ENCODE measurements around the gene LGALS7B.
"Not testable (repeated sequence)": the region's sequence is repeated elsewhere in the genome, so short reads cannot be mapped to it uniquely, and the experiment has no call there.

LGALS7B gene

DNA sequence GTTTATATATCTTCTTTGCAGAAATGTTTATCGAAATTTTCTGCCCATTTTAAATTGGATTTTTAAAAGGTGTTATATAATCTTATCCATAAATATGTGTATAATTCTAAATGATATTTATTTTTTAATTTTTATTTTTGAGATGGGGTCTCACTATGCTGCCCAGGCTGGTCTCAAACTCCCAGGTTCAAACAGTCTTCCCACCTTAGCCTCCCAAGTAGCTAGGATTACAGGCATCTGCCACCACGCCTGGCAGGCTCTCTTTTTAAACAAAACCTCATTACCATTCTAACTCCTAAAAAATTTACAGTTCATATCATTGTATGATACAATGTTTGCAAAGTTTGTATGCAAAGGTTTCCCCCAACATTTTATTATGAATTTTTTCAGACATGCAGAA lies 7.2 kb downstream of the LGALS7B start:
- no peak for DNase-seq (ENCODE audit: low read depth)

DNA sequence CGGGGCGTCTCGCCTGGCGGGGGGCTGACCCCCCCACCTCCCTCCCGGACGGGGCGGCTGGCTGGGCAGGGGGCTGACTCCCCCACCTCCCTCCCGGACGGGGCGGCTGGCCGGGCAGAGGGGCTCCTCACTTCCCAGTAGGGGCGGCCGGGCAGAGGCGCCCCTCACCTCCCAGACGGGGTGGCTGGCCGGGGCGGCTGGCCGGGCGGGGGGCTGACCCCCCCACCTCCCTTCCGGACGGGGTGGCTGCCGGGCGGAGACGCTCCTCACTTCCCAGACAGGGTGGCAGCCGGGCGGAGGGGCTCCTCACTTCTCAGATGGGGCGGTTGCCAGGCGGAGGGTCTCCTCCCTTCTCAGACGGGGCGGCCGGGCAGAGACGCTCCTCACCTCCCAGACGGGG lies 8.8 kb downstream of the LGALS7B start:
- not testable (repeated sequence) for DNase-seq (ENCODE audit: low read depth)

DNA sequence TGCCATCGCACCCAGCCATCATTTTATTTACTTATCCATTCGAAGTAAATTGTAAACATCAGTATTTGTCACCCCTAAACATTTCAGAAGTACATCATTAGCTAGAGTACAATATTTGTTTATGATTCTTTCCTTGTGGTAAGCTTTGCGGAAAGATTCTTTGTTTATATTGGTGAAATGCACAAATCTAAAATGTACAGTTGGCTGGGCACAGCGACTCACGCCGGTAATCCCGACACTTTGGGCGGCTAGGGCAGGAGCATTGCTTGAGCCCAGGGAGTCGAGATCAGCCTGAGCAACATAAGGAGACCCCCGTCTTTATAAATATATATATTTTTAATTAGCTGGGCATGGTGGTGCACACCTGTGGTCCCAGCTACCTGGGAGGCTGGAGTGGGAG lies 10.1 kb downstream of the LGALS7B start:
- DNase-seq (ENCODE audit: low read depth) = no peak

DNA sequence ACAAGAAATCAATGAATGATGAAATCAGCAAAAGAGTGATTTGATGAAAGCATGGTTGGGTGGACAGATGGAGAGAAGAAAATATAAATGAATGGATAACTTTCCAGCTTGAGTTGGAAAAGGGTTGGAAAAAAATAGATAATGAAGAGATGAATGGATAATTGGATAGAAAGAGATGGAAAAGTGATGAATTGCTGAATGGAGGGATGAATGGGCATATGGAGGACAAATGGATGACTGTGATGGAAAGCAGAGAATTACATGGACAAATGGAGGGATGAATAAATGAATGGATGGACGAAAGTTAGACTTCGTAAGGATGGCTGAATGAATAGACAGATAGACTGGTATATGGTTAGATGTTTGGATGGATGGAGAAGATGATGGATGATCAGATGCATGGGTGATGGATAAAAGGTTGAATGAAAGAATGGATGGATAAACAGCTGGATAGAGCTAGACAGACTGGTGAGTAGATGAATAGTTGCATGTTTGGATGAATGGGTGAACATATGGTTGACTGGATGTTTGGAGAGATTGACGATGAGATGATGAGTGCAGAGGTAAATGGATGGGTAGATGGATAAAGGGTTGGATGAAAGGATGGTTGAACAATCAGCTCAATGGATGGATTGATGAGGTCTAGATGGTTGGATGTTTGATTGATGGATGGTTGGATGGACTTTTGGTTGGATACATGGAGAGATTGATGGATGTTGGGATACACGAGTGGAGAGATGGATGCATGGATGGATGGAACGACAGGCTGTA lies 11.8 kb downstream of the LGALS7B start:
- no peak for DNase-seq (ENCODE audit: low read depth)

DNA sequence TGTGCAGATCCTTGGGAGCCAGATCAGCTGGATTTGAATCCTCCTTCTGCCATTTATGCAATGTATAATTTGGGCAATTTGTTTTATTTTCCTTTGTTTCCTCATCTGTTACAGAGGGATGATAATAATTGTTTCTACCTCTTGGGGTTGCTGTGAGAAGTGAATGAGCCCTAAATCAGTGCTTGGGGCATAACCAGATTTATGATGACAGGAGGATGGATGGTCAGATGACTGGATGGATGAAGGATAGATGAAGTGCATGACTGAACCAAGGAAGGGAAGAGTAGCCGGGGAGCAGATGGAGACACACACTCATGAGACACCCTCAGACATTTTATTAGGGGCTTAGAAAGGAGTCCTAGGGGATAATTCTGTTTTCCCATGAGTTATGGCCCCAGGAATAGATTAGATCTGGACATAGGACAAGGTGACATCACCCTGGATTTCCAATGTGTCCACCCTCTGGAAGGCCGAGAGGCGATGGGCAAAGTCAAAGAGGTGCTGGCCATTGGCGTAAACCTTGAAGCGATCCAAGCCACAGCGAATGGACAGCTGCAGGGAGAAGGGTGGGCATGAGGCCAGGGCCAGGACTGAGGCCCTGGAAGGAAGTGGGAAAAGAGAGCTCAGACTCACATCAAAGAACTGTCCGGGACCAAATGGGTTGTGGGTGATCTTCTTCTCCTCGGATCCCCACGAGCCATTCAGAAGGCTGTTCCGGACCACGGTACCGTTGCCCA lies 12.5 kb downstream of the LGALS7B start:
- no peak for DNase-seq (ENCODE audit: low read depth)

DNA sequence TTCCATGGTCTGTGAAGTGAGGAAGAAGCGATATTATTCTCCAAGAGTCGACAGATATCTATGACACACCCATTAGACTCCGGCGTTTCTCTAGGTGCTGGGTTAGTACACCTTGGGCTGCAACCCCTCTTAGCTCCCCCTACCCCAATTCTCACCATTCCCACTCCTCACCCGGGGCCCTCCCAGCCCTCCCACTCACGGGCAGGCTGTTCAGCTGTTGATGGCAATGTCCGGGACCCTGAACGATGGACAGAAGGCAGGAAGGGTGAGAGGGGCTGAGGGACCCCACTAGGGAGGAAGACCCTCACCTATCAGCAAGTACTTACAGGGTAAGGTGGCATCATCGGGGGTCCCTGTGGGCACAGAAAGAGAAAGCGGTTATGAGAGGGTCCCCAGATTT lies 14.5 kb downstream of the LGALS7B start:
- DNase-seq (ENCODE audit: low read depth) = no peak

DNA sequence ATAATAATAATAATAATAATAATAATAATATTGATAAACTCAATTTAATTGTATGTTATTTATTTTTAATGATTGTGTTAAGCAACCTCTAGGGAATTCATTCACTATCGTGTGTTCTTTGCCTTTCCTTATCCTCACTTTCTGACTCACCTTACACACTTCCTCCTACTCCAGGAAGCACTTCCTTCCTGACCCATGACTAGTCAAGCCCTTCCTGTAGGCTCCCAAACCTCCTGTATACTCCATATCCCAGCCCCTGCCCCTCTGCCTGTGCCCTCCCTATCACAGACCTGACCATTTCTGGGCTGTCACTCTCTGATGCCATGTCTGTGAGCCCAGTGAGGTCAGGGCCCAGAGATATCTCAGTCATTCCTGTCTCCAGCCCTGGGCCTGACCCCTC lies 16.2 kb downstream of the LGALS7B start:
- DNase-seq (ENCODE audit: low read depth) = no peak

DNA sequence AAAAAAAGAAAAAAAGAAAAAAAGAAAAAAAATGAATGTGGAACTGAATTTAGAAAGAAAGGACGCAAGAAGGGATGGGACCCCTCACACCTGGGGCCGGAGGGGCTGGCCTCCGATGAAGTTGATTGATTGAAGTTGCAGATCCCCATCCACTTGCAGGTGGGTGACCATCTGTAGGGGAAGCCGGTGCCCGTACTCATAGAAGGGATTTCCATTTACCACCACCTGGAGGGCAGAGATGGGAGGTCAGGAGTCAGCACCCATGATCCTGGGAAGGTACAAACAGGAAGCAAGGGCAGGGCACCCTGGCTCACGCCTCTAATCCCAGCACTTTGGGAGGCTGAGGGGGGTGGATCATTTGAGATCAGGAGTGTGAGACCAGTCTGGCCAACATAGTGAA lies 17.4 kb downstream of the LGALS7B start:
- DNase-seq (ENCODE audit: low read depth) = no peak

DNA sequence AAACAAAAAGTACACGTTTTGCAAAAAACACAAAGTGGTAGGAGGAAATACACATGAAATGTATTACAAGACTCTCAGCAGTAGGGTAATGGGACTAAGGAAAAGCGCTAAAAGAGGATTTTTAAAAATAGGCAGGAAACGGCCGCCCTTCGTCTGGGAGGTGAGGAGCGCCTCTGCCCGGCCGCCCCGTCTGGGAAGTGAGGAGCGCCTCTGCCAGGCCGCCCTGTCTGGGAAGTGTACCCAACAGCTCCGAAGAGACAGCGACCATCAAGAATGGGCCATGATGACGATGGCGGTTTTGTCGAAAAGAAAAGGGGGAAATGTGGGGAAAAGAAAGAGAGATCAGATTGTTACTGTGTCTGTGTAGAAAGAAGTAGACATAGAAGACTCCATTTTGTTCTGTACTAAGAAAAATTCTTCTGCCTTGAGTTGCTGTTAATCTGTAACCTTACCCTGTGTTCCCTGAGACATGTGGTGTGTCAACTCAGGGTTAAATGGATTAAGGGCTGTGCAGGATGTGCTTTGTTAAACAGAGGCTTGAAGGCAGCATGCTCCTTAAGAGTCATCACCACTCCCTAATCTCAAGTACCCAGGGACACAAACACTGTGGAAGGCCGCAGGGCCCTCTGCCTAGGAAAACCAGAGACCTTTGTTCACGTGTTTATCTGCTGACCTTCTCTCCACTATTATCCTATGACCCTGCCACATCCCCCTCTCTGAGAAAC lies 18.5 kb downstream of the LGALS7B start:
- DNase-seq (ENCODE audit: low read depth) = not testable (repeated sequence)

DNA sequence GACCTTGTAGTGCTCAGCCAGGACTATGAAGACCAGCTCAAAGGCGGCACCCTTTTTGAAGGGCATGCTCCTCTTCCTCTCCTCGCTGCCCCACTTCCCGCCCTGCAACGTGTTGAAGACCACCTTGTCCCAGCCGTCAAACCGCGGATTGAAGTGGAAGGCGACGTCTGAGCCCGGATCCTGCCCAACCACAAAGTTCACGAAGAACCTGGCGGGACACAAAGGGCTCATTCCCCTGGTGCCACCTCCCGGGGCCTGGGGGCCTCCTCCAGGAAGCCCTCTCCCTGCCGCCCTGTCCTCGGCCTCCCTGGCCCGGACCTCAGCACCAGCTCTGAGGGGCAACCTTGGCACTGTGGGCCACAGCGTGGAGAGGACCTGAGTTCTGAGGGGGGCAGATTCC lies 19.7 kb downstream of the LGALS7B start:
- no peak for DNase-seq (ENCODE audit: low read depth)

DNA sequence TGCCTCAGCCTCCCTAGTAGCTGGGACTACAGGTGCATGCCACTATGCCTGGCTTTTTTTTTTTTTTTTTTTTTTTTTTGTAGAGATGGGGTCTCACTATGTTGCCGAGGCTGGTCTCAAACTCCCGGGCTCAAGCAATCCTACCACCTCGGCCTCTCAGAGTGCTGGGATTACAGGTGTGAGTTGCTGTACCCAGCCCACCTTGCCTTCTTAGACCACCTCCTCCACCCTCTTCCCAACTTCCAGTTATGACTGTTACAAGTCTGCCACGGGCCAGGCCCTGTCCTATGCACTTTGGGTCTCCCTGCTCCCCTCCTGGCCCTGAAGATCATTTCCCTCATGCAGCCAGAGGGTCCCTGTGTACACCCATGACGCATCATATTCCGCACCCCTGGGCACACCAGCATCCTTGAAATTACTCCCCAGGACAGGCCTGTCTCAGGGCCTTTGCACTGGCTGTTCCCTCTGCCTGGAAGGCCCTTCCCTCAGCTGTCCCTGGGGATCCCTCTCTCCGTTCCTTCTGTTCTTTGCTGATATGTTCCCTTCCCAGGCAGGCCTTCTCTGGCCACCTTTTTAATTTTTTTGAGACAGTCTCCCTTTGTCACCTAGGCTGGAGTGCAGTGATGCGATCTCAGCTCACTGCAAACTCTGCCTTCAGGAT lies 20.7 kb downstream of the LGALS7B start:
- no peak for DNase-seq (ENCODE audit: low read depth)

DNA sequence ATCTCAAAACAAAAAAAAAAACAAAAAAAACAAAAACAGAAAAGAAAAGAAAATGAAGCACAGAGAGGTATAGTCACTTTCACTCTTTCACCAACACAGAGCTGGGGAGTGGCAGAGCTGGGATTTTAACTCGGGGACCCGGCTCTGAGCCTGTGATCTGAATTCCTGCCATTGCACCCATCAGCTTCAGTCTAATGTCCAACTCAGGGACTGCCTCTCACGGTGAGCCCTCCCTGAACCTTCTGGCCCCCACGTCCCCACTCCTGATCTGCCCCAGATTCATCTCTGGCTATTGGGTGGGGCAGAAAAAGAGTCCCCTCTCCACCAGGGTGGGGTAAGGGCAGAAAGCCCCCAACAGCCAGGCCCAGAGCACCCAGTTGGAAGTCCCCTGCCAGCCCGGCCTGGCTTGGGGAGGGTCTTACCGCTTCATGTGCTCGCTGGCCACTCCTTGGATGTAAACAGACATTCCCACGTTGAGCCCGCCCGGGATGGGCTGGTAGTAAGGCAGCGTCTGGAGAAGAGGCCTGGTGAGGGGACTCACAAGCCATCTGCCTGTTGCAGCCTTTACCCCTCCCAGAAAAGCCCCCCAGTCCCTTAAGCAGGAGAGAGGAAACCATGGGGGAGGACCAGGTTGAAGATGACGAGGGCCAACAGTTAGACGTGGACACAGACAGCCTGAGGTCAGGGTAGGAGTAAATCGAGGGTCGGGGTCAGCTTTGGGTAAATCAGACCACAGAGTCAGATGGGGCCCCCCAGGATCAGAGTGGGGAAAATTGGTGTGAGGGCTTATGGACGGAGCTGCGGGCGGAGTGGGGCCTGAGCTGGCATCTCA lies 23.2 kb downstream of the LGALS7B start:
- no peak for DNase-seq (ENCODE audit: low read depth)

DNA sequence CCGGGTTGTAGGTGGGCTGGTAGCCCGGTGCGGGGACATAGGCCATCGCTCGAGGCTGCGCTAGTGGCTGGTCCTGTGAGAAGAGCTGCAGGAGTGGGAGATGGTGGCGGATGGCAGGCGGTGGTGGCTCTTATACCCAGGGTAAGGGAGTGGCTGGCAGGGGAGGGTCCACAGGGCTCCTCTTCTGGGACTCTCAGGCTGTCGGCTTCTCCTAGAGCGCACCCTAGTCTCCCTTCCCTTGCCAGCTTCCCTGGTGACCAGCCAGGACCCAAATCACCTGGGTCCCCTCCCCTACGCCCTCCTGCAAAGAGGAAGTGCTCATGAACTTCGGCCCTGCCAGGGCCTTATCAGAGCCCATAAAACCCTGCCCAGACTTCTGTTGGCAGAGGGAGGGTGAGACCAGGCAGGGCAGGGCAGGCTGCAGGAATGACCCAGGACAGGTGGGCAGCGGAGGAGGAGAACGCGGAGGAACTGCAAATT lies 23.9 kb downstream of the LGALS7B start, which contains the start of gene LGALS4:
Gene LGALS4 (minus strand): TSS at position 105 of the 480 bp plus-strand sequence. CDS start 59 bp downstream, at position 46.
- DNase-seq (ENCODE audit: low read depth) = no peak

DNA sequence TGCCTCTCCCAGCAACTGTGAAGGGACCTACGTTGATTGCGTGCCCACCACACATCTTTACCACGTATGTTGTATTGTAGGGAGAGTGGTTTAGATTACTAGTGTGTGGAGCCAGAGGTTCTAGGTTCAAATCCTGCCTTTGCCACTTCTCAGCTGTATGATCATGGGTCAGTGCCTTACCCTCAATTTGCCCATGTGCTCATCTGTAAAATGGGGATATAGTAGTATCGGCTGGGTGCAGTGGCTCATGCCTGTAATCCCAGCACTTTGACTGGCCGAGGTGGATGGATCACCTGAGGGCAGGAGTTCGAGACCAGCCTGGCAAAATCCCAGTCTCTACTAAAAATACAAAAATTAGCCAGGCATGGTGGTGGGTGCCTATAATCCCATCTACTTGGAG lies 24.3 kb downstream of the LGALS7B start:
- no peak for DNase-seq (ENCODE audit: low read depth)

DNA sequence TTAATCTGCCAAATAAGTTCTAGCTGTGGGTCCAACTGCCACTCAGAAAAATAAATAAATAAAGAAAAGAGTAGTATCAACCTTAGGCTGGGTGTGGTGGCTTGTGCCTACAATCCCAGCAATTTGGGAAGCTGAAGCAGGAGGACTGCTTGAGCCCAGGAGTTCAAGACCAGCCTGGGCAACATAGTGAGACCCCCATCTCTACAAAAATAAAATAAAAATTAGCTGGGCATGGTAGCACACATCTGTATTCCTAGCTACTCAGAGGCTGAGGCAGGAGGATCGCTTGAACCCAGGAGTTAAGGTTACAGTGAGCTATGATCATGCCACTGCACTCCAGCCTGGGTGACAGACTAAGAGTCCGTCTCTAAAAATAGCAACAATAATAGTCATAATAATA lies 24.9 kb downstream of the LGALS7B start:
- not testable (repeated sequence) for DNase-seq (ENCODE audit: low read depth)

DNA sequence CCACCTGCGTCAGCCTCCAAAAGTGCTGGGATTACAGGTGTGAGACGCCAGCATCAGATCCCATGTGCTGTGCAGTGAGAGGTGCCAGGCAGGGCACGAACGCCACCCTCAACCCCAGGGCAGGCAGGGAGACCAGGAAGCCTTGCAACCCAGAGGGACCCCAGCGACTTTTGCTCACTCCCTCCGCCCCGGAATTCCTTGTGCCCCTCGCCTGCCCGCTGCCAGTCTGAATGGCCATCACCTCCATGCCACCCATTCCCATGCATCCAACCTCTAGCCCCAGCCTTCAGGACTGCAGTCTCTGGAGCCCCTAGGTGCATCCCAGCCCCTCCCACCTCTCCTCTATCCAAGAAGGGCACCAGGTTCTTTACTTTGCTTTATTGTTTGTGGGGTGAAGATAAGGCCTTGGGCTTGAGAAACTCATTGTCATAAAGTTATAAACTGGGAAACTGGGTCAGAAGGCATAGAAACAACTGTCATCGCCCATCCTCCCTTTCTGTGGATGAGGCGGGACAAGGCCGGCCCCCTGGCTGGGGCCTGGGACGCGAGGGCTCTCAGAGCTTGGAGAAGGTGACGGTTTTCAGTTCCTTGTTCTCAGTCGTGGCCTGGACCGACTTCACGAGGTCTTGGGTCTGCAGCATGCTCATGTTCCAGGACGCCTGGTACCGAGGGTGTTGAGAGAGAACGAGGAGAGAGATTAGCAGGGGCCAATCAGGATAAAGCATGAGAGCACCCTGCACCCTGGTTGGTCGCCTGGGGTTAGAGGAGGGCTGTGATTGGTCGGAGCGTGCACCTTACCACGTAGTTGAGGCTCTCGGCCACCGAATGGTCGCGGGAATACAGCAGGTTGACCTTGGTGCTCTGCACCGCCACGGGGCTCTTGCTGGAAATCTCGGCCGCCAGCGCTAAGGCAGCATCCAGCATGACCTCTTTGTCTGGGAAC lies 26.3 kb downstream of the LGALS7B start:
- DNase-seq (ENCODE audit: low read depth) = no peak

DNA sequence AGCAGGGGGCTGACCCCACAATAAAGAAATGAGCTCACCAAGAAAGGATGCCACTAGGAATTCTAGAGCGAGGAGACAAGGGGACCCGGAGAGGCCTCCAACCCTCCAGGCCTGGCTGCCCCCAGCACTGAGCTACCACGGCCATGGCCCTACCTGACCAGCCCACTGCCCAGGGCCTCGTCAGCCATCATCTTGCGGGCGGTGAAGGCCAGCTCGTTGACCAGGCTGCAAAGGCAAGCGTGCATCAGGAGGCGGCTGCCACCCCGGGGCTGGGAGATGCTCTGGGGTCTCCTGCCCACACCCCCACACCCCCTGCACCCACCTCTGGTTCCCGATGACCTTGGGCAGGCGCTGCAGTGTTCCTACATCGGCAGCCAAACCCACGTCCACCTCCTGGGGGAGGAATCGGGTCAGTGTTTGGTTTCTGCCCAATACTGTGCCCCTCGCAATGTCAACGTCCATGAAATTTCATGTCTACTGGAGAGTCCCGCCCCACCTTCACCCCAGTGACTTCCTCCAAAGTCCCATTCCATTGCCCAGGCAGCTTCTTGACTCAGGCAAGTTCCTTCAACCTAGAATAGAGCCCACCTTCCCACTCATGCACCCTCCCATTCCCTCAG lies 27.2 kb downstream of the LGALS7B start:
- no peak for DNase-seq (ENCODE audit: low read depth)

DNA sequence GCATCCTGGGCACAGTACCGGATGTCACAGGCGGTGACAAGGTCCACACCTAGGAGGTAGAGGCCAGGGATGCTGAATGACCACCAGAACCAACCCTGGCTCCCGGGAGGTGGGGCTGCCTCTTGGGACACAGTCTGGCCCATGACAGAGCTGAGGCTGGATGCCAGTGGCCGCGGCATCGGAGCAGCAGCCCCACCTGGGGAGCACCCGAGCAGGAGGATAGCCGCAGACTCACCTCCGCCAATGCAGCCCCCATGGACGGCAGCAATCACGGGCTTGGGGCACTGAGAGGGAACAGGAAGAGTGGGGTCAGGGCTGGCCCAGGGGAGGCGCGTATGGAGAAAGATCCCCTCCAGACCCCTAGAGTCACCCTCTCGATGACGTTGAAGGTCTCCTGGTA lies 28.1 kb downstream of the LGALS7B start:
- DNase-seq (ENCODE audit: low read depth) = no peak

DNA sequence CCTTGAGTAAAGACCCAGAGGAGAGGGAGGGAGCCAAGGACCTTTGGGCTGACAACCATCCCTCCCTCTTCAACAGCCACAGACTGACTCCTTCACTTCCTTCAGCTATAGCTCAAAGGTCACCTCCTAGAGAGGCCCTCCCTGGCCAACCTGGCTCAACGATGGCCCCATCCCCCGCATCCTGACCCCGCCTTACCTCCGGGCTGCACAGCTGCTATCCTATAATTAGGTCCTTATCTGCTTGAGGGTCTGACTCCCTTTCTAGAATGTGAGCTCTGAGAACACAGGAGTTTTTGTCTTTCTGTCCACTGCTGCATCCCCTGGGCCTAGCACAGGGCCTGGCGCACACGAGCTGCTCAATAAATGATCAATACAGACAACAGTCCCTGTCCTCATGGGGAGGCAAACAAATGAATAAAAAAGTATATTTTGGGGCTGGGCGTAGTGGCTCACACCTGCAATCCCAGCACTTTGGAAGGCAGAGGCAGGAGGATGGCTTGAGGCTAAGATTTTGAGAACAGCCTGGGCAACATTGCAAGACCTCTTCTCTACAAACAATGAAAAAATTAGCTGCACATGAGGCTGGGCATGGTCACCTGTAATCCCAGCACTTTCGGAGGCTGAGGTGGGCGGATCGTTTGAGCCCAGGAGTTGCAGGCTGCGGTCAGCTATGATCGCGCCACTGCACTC lies 30.4 kb downstream of the LGALS7B start:
- no peak for DNase-seq (ENCODE audit: low read depth)
